Astrocyte of the cerebellum (primary cell): Measurements from ENCODE around the gene RFNG.

Experiments
- DNase-seq: peaks from one replicate; pipeline ENCODE4 v3.0.0-alpha.2; 2011; ENCODE audit warnings: low read depth
- H3K4me3 ChIP-seq: 2 replicates; pipeline ENCODE4 v1.5.1; 2011; ENCODE audit warnings: mild to moderate bottlenecking, low read depth, low read length, moderate library complexity
- CTCF ChIP-seq: IDR thresholded peaks from 2 replicates; pipeline ENCODE4 v1.5.1; 2012; ENCODE audit warnings: low read length, low read depth, moderate library complexity, mild to moderate bottlenecking; ENCODE audit errors: missing control alignments
- in situ Hi-C: cut with HindIII; loops from 2 replicates; pipeline ENCODE4 v1.10.0; 2017; ENCODE audit warnings: low sequenced_read_pairs

The RFNG gene

DNA sequence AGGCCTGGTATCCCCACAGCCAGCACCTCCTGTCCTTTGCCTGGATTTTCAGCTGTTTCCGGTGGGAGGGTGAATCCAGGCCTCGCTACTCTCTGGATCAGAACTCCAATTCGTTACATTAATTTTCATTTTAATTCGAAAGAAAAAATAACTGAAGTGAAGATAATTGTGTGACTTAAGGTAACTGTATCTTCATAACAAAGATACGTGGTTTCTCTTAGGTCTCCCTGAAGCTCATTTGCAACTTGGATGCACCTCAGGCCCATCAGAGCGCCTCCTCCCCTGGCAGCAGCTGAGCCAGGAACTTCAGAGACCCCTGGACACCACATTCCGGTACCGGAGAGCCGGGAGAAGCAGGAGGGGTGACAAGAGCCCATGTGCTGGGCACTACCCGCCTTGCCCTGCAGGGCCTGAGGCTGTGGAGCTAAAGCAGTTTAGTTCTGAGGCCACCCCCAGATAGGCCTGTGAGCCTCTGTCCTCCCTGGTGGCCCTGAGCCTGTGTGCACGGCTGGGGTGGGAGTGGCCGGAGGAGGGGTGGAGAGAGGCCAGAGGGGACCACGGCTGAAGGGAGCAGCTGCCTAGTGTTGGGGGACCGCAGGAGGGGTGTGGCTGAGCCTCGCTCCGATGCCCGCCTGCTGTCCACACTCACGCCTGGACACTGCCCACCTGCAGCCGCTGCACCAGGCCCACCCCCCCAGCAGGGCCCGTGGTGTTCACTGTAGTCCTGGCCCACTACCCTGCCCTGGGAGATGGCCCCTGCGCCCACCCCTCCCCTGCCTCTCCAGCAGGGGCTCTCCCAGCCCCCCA, 25.4 kb upstream of the RFNG start:
- in situ Hi-C loops, result no loop called here
- no peak overlapping the region for H3K4me3 ChIP-seq
- TF ChIP-seq CTCF, result no peak
- no peak for DNase-seq

DNA sequence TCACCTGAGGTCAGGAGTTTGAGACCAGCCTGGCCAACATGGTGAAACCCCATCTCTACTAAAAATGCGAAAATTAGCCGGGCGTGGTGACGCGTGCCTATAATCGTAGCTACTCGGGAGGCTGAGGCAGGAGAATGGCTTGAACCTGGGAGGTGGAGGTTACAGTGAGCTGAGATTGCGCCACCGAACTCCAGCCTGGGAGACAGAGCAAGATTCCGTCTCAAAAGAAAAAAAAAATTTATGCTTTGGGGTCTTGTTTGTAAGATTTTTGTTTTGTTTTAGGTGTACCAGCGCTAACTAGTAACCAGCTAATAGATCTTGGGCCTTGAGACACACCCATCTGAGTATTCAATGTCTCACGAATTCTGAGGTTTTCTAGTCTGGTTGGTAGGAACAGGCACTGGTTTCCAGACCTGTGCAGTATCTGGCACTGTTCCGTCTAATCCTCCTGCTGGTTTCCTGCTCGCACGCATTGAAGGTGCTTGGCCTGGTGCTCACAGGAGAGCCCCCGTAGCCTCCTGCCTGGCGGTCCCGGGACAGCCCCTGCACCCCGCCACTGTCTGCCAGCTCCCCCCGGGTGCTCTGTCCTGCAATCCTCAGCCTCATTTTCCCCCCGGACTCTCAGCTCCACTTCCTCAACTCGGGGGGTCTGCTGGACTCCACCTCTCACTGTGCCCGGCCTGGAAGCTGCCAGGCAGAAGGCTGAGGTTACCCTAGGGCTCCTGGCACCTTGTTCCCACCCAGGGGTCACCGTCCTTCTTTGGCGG, 24.6 kb upstream of the RFNG start:
- TF ChIP-seq CTCF, result no peak
- DNase-seq, result no peak
- no peak overlapping the region for H3K4me3 ChIP-seq
- in situ Hi-C loops, result no loop called here

DNA sequence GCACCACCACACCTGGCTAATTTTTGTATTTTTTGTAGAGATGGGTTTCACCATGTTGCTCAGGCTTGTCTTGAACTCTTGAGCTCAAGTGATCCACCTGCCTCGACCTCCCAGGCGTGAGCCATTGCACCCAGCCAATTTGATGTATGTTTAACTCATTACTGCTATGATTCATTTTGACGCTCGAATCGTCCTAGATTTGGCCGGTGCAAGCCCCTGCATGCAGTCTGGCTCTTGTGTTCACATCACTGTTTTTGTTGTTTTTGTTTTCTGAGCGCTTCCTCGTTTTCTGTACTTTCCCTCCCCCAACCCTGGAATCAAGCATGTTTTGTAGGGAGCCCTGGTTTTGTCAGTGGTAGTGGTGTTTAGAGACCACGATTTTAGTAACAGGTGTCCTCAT, 21.8 kb upstream of the RFNG start:
- no peak overlapping the region for H3K4me3 ChIP-seq
- DNase-seq, result no peak
- in situ Hi-C loops, result no loop called here
- no peak for TF ChIP-seq CTCF

- no peak for TF ChIP-seq CTCF
- H3K4me3 ChIP-seq, result no peak overlapping the region
- no peak for DNase-seq
- in situ Hi-C loops, result no loop called here
Observed at GRCh38 chr17:82072827-82073226, 21.2 kb upstream of the RFNG start.

DNA sequence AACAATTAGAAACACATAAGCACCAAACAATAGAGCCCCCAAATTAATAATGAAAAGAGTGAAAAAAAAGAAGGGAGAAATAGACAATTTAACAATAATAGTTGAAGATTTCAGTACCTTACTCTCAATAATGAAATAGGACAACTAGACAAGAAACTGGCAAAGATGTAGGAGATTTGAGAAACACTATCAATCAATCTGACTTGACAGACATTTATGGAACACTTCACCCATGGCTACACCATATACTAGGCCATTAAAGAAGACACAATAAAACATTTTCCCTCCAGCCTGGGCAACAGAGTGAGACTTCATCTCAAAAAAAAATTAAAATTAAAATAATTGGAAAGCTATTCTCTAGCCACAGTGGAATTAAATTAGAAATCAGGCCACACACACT, 19.0 kb upstream of the RFNG start:
- TF ChIP-seq CTCF, result no peak
- in situ Hi-C loops, result no loop called here

DNA sequence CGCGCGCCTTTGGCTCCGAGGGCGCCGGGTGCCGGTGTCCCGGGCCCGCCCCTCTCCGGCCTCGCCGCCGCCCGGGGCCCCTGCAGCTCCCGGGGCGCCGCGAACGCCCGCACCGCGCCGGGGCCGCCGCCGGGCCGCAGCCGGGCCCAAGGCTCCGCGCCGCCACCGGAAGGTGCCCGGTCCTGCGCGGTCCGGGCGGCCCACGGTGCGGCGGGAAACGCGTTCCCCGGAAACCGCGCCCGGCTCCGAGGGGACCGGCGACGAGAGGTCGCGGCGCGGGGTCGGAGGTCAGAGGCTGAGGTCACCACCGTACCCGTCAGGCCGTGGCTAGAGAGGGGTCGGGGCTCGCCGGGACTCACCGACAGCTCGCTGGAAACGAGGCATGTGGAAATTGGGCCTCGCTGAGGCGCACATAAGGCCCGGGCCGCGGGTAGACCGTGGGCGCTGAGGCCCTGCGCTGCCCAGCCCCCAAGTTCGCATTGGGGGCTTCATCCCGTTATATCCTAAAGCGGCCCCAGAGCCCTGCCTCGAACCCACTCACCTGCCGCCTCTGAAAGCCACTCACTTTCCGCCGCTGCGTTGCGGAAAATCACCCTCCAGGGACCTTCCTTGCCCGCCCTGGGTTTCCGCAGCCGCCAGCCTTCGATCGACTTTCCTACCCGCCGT, 14.2 kb upstream of the RFNG start, which contains the start of gene DUS1L:
DUS1L (minus strand) TSS at position 167 of the 666 bp plus-strand sequence. CDS start 745 bp downstream, outside the sequence.
- DNase-seq, result no peak
- no peak for TF ChIP-seq CTCF
- H3K4me3 ChIP-seq, result peak within 1 kb of the TSS; percentile 80
- in situ Hi-C loops, result no loop called here

More for the DNA sequence above, 19.0 kb upstream of the RFNG start:
- DNase-seq, result no peak
- H3K4me3 ChIP-seq, result no peak overlapping the region
